Thyroid gland (tissue), 4 donors: Measurements from ENCODE around the gene WNT9A.

Source experiments
- CTCF ChIP-seq, 6 experiments: fragments of 200-600 bp in 3 of 6; fragments of 450-650 bp in 3 of 6; sonication (generic) in 3 of 6; IDR thresholded peaks; one replicate each; pipeline ENCODE4 v1.5.1; 2016 to 2019; ENCODE audit warnings: antibody characterized with exemption in 6 of 6, mild to moderate bottlenecking in 2 of 6, inconsistent platforms in 1 of 6, moderate library complexity in 1 of 6
- POLR2A ChIP-seq, 2 donors: fragments of 450-650 bp; IDR thresholded peaks; one replicate each; pipeline ENCODE4 v1.6.1; 2017; ENCODE audit warnings: antibody characterized with exemption in 2 of 2, mild to moderate bottlenecking in 2 of 2, moderate library complexity in 1 of 2

GRCh38 chr1:227916655-227917054 is 31.1 kb downstream of the WNT9A start:
- TF ChIP-seq POLR2A (IDR thresholded peaks at IDR 0.05) (no peak), CTCF (IDR thresholded peaks at IDR 0.05) (no peak)
